ENCODE results near the gene MGAT4B. TPM values are rescaled to one million over a fixed set of nuclear protein-coding genes. Genes with fewer than 3 reads are reported as not detected.

The MGAT4B gene
- total RNA-seq, 1 experiment from 2014 or later: 238 TPM

DNA sequence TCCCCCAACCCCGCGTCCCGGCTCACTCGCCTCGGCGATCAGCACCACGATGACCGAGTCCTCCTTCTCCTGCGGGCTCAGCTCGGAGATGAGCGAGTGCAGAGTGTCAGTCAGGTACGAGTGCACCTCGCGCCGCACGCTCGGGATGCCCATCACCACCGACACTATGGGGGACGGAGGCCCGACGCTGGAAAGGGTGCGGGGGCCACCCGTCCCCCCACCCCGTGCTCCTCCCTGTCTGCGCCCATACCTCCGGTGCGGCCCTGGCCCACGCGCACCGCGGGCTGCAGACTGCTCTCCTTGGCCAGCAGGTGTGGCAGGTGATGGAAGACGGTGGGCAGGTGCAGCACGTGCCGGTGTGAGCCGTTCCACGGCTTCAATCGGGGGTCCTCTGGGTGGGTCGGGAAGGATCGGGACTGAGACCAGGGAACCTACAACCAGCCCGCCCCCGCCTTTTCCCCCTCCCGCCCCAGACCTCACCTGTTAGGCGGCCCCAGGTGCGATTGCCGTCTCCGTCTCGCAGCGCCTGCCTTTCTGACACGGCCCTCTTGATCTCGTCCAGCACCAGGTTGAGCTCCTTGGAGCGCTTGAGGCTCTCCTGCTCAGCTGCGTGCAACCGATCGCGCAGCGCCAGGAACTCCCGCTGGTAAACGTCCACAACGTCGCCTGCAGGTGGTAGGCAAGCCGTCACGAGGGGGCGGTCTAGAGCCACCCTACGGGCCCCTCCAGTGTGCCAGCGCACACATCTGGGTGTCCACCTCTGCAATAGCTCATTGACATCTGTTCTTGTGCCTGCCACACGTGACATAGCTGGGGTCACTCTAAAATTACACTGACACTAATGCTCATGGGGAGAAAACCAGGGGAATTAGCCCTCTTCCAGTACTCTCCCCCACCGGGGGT, 5.1 kb downstream of the MGAT4B start:
- peaks cover 83% of the 10 kb centered on the region for H3K36me3 ChIP-seq
- no peaks in the 10 kb centered on the region for H3K9me3 ChIP-seq
- DNase-seq: no peak

DNA sequence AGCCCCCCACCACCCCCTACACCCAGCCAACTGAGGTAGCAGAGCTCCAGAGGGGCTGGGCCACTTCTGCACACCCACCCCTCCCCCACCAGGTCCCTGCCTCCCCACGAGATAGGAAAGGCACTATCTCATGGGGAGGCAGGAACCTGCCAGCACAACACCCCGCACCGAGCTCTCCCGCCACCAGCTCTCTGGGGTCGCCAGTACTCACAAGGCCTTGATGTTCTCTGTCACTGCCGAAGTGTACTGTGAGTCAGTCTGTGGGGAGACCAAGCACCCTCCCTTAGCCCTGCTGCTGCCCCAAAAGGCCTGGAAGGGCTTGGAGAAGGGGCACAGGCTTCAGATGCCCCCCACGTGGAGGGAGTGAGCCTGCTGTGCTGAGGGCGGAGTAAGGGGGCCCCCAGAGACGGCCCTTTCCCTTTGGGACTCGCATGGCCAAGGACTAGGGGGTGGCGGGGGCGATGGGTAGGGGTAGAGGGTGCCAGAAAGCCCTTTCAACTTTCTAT, 5.9 kb downstream of the MGAT4B start:
- DNase-seq: no peak
- peaks cover 86% of the 10 kb centered on the region for H3K36me3 ChIP-seq
- H3K9me3 ChIP-seq: no peaks in the 10 kb centered on the region
- no peaks in the 10 kb centered on the region for H3K27me3 ChIP-seq
- no peak overlapping the region for H3K4me3 ChIP-seq

More for the DNA sequence above, 5.1 kb downstream of the MGAT4B start:
- Histone ChIP-seq H3K4me3 (no peak overlapping the region), H3K27me3 (no peaks in the 10 kb centered on the region)

DNA sequence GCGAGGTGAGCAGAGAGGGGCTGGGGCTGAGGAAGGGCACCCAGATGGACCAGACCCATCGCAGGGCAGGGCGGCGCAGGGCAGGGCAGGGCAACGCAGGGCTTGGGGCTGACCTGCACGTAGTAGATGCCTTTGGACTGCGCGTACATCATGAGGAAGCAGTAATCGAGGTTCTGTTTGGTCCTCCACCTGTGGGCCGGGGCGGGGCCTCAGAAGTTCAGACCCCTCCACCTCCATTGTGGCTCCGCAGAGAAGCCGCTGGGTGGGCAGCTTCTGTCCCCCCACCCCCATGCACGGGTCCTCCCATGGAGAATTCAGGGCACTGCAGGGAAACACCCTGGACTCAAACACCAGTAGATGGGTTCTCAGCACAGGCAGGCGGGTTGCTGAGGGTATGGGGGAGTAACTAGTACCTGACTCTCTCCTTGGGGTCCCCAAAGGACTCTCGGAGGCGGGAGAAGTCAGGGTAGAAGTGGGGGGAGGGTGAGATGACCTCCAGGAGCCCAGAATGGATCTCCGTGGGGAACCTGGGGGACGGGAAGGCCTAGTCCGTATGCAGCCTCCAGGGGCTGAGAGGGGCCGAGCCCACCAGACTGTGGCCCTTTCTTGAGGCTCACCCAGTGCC, 6.5 kb downstream of the MGAT4B start:
- no peak for DNase-seq
- Histone ChIP-seq H3K9me3 (no peaks in the 10 kb centered on the region), H3K36me3 (peaks cover 83% of the 10 kb centered on the region), H3K27me3 (no peaks in the 10 kb centered on the region), H3K4me3 (no peak overlapping the region)

DNA sequence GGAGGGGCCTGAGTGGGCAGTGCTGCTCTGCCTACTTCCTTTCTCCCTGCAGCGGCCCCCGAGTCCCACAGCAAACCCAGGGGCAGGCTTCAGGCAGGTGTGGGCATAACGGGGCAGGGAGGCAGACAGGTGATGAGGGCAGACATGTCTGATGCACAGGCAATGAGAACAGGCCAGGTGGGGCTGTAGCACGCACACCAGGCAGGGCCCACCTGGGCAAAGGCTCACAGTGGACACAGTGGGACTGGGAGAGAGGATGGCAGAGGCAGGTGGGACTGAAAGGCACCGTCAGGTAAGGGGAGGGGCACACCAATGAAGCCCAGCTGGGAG, 7.1 kb downstream of the MGAT4B start:
- no peak for DNase-seq
- peaks cover 78% of the 10 kb centered on the region for H3K36me3 ChIP-seq
- no peaks in the 10 kb centered on the region for H3K27me3 ChIP-seq
- H3K9me3 ChIP-seq: no peaks in the 10 kb centered on the region
- H3K4me3 ChIP-seq: no peak overlapping the region

DNA sequence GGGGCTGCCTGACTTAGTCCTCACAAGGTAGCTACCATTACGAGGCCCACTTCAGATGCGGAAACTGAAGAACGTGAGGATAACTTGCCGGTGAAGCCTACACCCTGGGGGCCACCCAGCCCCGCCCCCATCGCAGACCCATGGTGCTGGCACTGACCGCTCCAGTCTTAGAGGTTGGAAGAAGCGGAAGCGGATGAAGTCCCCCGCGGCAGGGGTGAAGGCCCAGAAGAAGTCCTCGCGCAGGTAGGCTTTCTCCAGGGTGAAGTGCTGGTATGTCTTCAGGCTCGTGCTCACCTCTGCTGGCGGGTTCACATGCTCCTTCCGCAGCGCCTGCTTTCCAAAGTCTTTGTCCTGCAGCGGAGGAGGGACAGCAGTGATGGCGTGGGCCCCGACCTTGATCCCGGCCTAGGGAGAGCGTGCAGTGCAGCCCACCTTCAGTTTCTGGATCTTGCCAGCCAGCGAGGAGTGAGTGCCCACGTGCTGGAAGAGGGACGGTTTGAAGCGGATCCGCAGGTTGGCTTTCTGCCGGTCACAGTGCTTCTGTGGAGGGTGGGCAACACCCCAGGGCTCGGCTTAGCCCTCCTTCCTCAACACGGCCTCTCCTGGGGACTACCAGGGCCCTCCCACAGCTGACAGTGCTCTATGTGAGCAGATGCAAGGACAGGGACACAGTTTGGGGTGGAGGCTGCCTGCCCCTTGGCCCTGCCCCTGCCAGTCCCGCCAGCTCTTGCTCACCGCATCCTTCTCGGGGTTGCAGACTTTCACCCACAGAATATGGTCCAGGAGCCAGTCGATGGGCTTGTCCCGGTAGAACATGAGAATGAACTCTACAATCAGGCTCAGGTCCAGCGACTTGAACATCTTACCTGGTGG, 7.7 kb downstream of the MGAT4B start:
- H3K27me3 ChIP-seq: no peaks in the 10 kb centered on the region
- H3K9me3 ChIP-seq: no peaks in the 10 kb centered on the region
- H3K4me3 ChIP-seq: no peak overlapping the region
- H3K36me3 ChIP-seq: peaks cover 72% of the 10 kb centered on the region
- no peak for DNase-seq

DNA sequence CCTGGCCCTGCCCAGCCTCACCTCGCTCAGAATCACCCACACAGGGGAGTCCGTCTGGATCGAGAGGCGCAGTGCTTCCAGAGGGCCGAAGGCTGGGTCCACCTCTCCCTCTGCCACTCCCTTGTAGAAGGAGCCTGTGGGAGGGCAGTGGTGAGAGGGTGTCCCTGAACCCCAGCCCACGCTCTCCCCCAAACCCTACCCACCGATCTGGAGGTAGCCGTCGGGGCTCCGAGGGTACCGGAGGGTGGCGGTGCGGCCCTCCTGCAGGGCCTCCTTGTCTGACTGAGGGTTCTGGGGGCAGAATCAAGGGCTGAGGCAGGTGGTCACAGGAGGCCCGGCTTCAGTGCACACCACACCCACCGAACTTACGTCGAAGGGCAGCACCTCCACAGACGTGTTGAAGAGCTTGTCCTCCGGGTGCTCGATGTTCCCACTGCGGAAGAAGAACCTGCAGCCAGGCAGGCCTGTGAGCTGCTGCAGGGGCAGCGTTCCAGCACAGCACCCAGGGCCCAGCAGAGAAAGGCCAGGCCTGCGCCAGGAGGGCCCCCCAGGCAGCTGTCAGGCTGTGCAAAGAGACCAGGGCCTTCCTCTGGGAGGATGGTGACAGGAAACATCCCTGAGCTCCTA, 8.4 kb downstream of the MGAT4B start:
- Histone ChIP-seq H3K9me3 (no peaks in the 10 kb centered on the region), H3K27me3 (no peaks in the 10 kb centered on the region), H3K4me3 (no peak overlapping the region), H3K36me3 (peaks cover 67% of the 10 kb centered on the region)
- no peak for DNase-seq

DNA sequence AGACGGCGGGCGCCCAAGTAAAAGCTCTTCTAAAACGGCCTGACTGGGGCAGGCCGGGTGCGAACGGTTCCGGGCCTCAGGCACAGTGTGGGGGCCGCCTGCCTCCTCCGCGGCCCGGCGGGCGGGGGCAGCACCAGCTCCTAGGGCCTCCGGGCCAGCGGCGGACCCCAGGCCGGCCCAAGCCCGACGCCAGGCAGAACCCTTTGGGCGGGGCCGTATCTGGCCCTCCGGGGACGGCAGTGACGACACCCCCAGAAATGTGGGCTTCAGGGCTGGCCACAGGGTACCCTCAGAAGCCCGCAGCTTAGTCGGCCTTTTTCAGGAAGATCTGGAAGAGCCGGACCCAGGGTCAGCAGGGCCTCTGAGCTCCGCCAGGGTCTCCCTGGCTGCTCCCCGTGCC, 8.9 kb downstream of the MGAT4B start:
- Histone ChIP-seq H3K4me3 (no peak overlapping the region), H3K27me3 (no peaks in the 10 kb centered on the region), H3K36me3 (peaks cover 62% of the 10 kb centered on the region), H3K9me3 (no peaks in the 10 kb centered on the region)
- DNase-seq: no peak

DNA sequence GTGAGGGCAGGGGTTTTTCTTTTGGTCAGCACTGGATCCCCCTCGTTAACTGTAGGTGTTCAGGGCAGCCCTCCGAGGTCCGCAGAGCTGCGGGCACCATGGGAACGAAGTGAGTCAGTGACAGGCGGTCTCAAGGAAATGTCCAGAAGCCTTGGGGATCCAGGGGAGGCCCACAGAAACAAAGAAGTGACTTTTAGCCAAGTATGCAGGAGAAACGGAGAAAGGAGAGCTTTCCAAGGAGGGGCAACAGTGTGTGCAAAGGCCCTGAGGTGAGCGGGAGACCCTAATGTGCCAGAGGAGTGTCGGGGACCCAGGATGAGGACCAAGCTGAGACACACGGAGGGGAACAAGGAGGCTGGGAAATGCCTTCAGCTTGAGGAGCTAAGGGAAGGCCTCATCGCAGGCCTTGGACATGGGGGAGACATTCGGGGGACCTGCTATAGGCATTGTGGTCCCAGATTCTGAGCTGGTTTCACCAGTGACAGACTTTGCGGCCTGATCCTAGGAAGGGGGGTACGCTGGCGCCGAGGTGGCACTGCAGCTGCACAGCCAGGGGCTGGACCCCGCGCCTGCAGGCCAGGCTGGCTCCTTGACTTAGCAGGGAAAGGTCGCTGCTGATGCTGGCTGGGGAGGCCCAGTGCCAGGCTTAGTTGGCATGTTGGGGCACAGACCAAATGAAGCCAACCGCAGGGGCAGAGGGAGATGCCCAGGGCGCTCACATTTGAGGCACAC, 9.6 kb downstream of the MGAT4B start:
- no peaks in the 10 kb centered on the region for H3K27me3 ChIP-seq
- no peaks in the 10 kb centered on the region for H3K9me3 ChIP-seq
- H3K4me3 ChIP-seq: peak overlapping the region; percentile 50
- DNase-seq: no peak
- peaks cover 55% of the 10 kb centered on the region for H3K36me3 ChIP-seq

DNA sequence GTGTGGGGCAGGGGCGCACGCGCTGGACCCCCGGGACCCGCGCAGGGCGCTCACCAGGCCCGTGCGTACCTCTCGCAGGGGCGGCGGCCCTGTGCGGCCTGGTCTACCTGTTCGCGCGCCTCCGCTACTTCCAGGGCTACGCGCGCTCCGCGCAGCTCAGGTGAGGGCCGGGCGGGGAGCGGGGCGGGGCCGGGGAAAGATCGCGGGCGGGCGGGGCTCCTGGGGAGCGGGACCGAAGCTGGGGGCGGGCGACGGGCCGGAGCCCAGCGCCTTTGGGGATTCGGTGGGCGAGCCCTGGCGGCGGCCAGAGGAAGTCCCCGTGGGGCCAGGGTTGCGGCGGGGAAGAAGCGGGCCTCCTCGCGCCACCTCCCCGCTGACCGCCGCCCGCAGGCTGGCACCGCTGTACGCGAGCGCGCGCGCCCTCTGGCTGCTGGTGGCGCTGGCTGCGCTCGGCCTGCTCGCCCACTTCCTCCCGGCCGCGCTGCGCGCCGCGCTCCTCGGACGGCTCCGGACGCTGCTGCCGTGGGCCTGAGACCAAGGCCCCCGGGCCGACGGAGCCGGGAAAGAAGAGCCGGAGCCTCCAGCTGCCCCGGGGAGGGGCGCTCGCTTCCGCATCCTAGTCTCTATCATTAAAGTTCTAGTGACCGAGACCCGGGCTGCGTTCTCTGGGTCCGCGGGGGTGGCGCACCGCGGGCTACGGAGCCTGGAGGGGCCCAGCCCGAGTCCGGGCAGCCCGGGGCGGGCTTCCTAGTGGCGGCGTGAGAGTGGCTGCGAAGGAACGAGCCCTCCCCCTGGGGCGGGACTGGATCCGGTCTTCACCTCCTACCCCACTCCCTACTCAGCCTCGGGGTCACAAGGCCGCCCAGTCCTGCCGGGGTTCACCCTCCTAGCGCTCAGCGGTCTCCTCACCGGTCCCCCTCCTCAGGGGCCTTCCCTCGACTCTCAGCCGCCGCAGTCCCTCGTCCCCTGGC, 10.5 kb downstream of the MGAT4B start:
- H3K4me3 ChIP-seq: peak overlapping the region; percentile 50
- peak; percentile 90 for DNase-seq

DNA sequence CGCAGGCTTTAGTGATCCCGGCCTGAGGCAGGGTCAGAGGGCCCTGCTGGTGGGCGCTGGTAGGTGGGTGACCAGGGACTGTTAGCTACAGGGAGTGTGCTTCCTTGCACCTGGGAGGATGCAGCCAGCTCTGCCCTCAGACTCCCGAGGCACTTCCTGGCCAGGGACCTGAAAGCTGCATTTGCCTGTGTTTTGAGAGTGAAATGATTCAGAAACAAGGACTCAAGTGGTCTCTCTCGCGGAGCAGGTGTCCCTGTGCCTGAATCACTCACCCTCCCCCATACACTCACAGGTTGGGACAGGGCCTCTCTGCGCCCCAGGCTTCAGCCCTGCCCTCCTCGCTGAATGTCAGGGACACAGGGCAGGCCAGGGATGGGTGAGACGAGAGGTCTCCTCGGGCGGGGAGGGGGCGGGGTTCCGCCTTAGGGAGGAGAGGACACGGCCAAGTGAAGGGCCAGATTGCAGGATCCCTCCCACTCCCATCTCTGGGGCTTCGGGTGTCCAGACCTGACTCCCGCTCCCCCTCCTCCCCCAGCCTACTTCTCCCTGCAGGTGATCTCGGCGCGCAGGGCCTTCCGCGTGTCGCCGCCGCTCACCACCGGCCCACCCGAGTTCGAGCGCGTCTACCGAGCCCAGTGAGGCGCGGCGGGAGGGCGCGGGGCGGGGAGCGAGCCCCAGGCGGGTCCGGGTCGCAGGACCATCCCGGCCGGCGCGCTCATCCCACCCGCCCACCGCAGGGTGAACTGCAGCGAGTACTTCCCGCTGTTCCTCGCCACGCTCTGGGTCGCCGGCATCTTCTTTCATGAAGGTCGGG, 11.4 kb downstream of the MGAT4B start:
- Histone ChIP-seq H3K36me3 (peaks cover 39% of the 10 kb centered on the region), H3K9me3 (no peaks in the 10 kb centered on the region)
- no peak for DNase-seq

More for the DNA sequence above, 10.5 kb downstream of the MGAT4B start:
- peaks cover 48% of the 10 kb centered on the region for H3K36me3 ChIP-seq
- no peaks in the 10 kb centered on the region for H3K27me3 ChIP-seq
- no peaks in the 10 kb centered on the region for H3K9me3 ChIP-seq

DNA sequence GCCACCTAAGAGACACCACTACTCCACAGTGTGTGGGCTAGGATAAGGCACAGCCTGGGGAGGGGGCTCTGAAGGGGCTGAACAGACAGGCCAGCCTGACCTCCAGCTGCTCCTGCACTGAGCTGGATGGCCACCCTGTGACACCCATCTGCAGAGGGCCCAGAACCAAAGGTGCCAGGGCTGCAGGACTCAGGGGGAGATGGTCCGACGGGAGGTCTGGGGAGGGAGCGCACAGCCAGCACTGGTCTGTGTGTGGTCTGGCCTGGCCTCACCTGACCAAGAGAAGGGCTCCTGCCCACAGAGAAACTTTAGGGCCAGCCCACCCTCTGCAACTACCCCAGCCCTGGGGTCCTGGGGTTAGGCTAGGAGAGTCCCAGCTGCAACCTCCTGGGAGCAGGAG, 12.1 kb downstream of the MGAT4B start:
- no peaks in the 10 kb centered on the region for H3K27me3 ChIP-seq
- no peak overlapping the region for H3K4me3 ChIP-seq
- no peak for DNase-seq
- H3K36me3 ChIP-seq: peaks cover 32% of the 10 kb centered on the region
- no peaks in the 10 kb centered on the region for H3K9me3 ChIP-seq

More for the DNA sequence above, 11.4 kb downstream of the MGAT4B start:
- Histone ChIP-seq H3K27me3 (no peaks in the 10 kb centered on the region), H3K4me3 (peak overlapping the region; percentile 50)

DNA sequence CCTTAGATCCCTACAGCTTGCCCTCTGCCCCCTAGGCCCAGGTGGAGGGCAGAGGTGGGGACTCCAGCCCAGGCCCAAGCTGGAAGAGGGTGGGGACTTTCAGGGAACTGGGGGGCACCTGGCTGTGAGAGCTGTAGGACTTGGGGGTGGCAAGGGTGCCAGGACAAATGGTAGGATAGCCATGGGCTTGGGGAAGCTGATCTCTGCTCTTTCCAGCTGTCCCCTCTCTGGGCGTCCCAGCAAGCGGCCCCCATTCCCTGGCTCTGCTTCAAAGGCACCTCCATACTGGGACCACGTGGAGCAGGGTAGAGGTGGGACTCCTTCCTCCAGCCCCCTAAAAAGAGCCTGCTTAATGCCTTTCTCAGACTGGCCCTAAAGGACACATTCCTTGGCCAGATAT, 12.5 kb downstream of the MGAT4B start:
- H3K4me3 ChIP-seq: no peak overlapping the region
- H3K9me3 ChIP-seq: no peaks in the 10 kb centered on the region
- H3K27me3 ChIP-seq: no peaks in the 10 kb centered on the region
- no peak for DNase-seq
- peaks cover 28% of the 10 kb centered on the region for H3K36me3 ChIP-seq

DNA sequence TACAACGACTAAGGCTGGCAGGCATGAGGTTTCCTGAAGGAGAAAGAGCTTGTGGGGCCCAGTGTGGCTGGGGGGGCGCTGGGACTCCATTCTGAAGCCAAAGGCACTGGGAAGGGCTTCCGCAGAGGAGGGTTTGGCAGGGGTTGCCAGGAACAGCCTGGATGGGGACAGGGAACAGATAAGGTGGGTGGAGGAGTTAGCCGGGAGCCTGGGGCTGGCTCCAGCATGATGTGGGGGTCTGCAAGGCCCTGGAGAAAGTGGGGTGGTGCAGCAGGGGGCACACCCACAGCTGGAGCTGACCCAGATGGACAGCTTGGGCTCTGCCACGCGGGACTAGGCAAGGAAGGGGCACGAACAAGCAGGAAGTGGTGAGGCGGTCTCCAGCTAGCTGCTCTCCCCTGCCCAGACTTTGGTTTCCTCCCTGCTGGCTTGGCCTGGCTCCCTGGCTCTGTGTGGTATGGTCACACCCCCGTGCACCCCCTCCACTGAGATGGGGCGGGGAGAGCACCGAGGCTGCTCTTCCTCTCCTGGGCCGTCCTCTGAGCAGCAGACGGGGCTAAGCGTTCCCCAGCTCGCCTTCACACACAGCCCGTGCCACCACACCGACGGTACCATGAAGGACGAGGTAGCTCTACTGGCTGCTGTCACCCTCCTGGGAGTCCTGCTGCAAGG, 13.1 kb downstream of the MGAT4B start, which contains the start of gene LTC4S:
TSS of gene LTC4S (plus strand) at position 519 of the 672 bp plus-strand sequence. CDS start at position 614, 95 bp downstream.
- H3K4me3 ChIP-seq: no peak within 1 kb of the TSS

More for the DNA sequence above, 13.1 kb downstream of the MGAT4B start, which contains the start of gene LTC4S:
- peak; percentile 86 for DNase-seq
- H3K36me3 ChIP-seq: peaks cover 23% of the 10 kb centered on the region
- H3K27me3 ChIP-seq: no peaks in the 10 kb centered on the region
- no peaks in the 10 kb centered on the region for H3K9me3 ChIP-seq
